Activated T-helper 1 cell treated with Interleukin-2 at 50 U/mL for 16 hours (primary cell): ENCODE data around the gene KIAA1671.
A peak's percentile ranks its signal among the peaks of the same experiment; 100 is the strongest.

Experiments
- DNase-seq: peaks from one replicate; pipeline ENCODE4 v3.0.0-alpha.2; 2020; ENCODE audit warnings: low read depth

Gene KIAA1671

GRCh38 chr22:25092119-25092518 is 139.6 kb downstream of the KIAA1671 start:
- no peak for DNase-seq

GRCh38 chr22:25094579-25094978 is 142.1 kb downstream of the KIAA1671 start:
- DNase-seq, result no peak

GRCh38 chr22:25095869-25096268 is 143.4 kb downstream of the KIAA1671 start:
- no peak for DNase-seq

- no peak for DNase-seq
These were observed 144.3 kb downstream of the KIAA1671 start for GRCh38 chr22:25096638-25097405.

- DNase-seq, result no peak
These were observed 146.0 kb downstream of the KIAA1671 start for GRCh38 chr22:25098445-25099081.

- DNase-seq, result no peak
These were observed 146.7 kb downstream of the KIAA1671 start for GRCh38 chr22:25099202-25099601.

- DNase-seq, result no peak
These were observed 147.9 kb downstream of the KIAA1671 start for GRCh38 chr22:25100402-25100801.

GRCh38 chr22:25100948-25101347 is 148.4 kb downstream of the KIAA1671 start:
- DNase-seq, result no peak

- DNase-seq, result no peak
These were observed 149.0 kb downstream of the KIAA1671 start for GRCh38 chr22:25101501-25101900.

- DNase-seq, result no peak
These were observed 149.5 kb downstream of the KIAA1671 start for GRCh38 chr22:25101986-25102385.

GRCh38 chr22:25102722-25103121 is 150.2 kb downstream of the KIAA1671 start:
- no peak for DNase-seq

GRCh38 chr22:25104367-25104766 is 151.9 kb downstream of the KIAA1671 start:
- DNase-seq, result no peak

GRCh38 chr22:25105817-25106650 is 153.5 kb downstream of the KIAA1671 start:
- no peak for DNase-seq

GRCh38 chr22:25109878-25110595 is 157.5 kb downstream of the KIAA1671 start:
- DNase-seq, result no peak

GRCh38 chr22:25110596-25110845 is 158.0 kb downstream of the KIAA1671 start:
- DNase-seq, result no peak

GRCh38 chr22:25110846-25111578 is 158.5 kb downstream of the KIAA1671 start:
- peak; percentile 29 for DNase-seq

- DNase-seq, result no peak
These were observed 159.3 kb downstream of the KIAA1671 start for GRCh38 chr22:25111579-25112517.

- DNase-seq, result no peak
These were observed 160.2 kb downstream of the KIAA1671 start for GRCh38 chr22:25112538-25113253.

- DNase-seq, result no peak
These were observed 160.8 kb downstream of the KIAA1671 start for GRCh38 chr22:25113316-25113721.
